ENCODE measurements around the gene RBM26. TPM values are rescaled to one million over a fixed set of nuclear protein-coding genes. Genes with fewer than 3 reads are reported as not detected.

RBM26 gene
- total and polyA plus RNA-seq, 2 of the 4 experiments (the other 2 are of a cell fraction) = 17.6 to 18.1 TPM

GRCh38 chr13:79312340-79312855 lies 93.7 kb downstream of the RBM26 start:
- no peak for TF ChIP-seq POLR2A (IDR thresholded peaks at IDR 0.05; ENCODE audit: low read depth, low read length)
- TF ChIP-seq CHD1 (IDR thresholded peaks at IDR 0.05; ENCODE audit: low read depth, low read length) = no peak
- TF ChIP-seq MXI1 (IDR thresholded peaks at IDR 0.05; ENCODE audit: borderline replicate concordance, low read depth, low read length) = no peak
- TF ChIP-seq RFX5 (IDR thresholded peaks at IDR 0.05; ENCODE audit: low read depth, low read length) = no peak
- TF ChIP-seq MAZ (IDR thresholded peaks at IDR 0.05; ENCODE audit: borderline replicate concordance, low read depth, low read length) = no peak
- no peak for TF ChIP-seq BHLHE40 (IDR thresholded peaks at IDR 0.05; ENCODE audit: low read depth, low read length)
- TF ChIP-seq USF2 (IDR thresholded peaks at IDR 0.05; ENCODE audit: low read depth, low read length) = no peak
- no peak for TF ChIP-seq FOS (IDR thresholded peaks at IDR 0.05; ENCODE audit: low read depth, low read length)
- no peak for TF ChIP-seq CEBPB (IDR thresholded peaks at IDR 0.05; ENCODE audit: low read depth, low read length)
- TF ChIP-seq MAFK (IDR thresholded peaks at IDR 0.05; ENCODE audit: low read depth, low read length) = no peak
- TF ChIP-seq ELK1 (IDR thresholded peaks at IDR 0.05; ENCODE audit: borderline replicate concordance, low read depth, low read length) = no peak
- no peak for TF ChIP-seq SMC3 (IDR thresholded peaks at IDR 0.05; ENCODE audit: low read depth, low read length)
- no peak for TF ChIP-seq NFE2L2 (IDR thresholded peaks at IDR 0.05; ENCODE audit: low read depth, low read length)
- no peak for TF ChIP-seq RAD21 (IDR thresholded peaks at IDR 0.05; ENCODE audit: low read length)
- no peak for TF ChIP-seq CTCF (conservative IDR thresholded peaks at IDR 0.05; ENCODE audit: low read depth, low read length)
- TF ChIP-seq RCOR1 (IDR thresholded peaks at IDR 0.05; ENCODE audit: insufficient replicate concordance, low read length) = no peak

More at GRCh38 chr13:79312340-79312855, 93.7 kb downstream of the RBM26 start:
- Histone ChIP-seq H4K8ac (ENCODE audit: low read depth in 2 of 2, low read length in 2 of 2) (no peak overlapping the region; a peak in 1 of 4 replicates), H3K4ac (ENCODE audit: low read depth, low read length) (no peak overlapping the region), H3K56ac (ENCODE audit: extremely low read depth, insufficient read depth, low read length) (no peak overlapping the region), H3K36me3 (ENCODE audit: control insufficient read depth, insufficient read depth, low read length) (no peaks in the 10 kb centered on the region), H2AK9ac (replicated peaks; ENCODE audit: low read depth, low read length, poor library complexity) (no peak overlapping the region), H4K20me1 (ENCODE audit: insufficient read depth, low read length) (no peaks in the 10 kb centered on the region), H3K9me1 (ENCODE audit: insufficient read depth, low read length) (no peaks in the 10 kb centered on the region), H3K4me3 (ENCODE audit: insufficient read depth, low read depth, low read length) (no peak overlapping the region), H2BK20ac (ENCODE audit: low read depth, low read length) (no peak overlapping the region), H3K9ac (ENCODE audit: low read depth, low read length) (no peak overlapping the region), H3K79me1 (ENCODE audit: low read depth in 1 of 2, low read length in 2 of 2) (no peaks in the 10 kb centered on the region), H4K91ac (ENCODE audit: insufficient read depth, low read depth, low read length) (no peak overlapping the region), H2BK15ac (ENCODE audit: low read depth, low read length) (no peak overlapping the region), H3K27ac (ENCODE audit: insufficient read depth, low read length) (peak overlapping the region; percentile 25; the same call in 1 of the 2 replicates), H3K9me3 (ENCODE audit: control insufficient read depth, insufficient read depth, low read length) (no peaks in the 10 kb centered on the region), H3K18ac (ENCODE audit: low read depth, low read length) (no peak overlapping the region), H2AK5ac (ENCODE audit: low read depth, low read length) (no peak overlapping the region), H3K4me1 (ENCODE audit: control insufficient read depth, insufficient read depth, low read length) (no peaks in the 10 kb centered on the region; the same call in 1 of the 2 replicates), H2BK120ac (ENCODE audit: low read depth, low read length) (no peak overlapping the region), H2BK5ac (ENCODE audit: low read depth, low read length, poor library complexity, severe bottlenecking) (no peak overlapping the region), H3K27me3 (ENCODE audit: control insufficient read depth, insufficient read depth, low read length) (no peaks in the 10 kb centered on the region), H2AFZ (replicated peaks; ENCODE audit: low read length, poor library complexity) (no peak overlapping the region), H3K23ac (ENCODE audit: low read depth, low read length) (no peak overlapping the region), H4K5ac (ENCODE audit: low read depth, low read length) (no peak overlapping the region), H3K4me2 (ENCODE audit: low read depth, low read length) (peak overlapping the region; percentile 10; the same call in 1 of the 2 replicates), H3K14ac (replicated peaks; ENCODE audit: low read depth, low read length) (no peak overlapping the region)
- WGBS, 2 experiments (ENCODE audit: extremely low coverage in 2 of 2, insufficient read length in 1 of 2) = no CpG with 5 or more reads among the region's 2 CpGs
- in situ Hi-C loops (cut with MboI; ENCODE audit: low sequenced_read_pairs) = no loop called here
- CTCF ChIA-PET = no interaction called here
- POLR2A ChIA-PET (ENCODE audit: unreplicated experiment) = no interaction called here
- no peak for ATAC-seq (ENCODE audit: low read depth)
- no peak for DNase-seq
- intact Hi-C loops (cut with micrococcal nuclease) = no loop called here
- dilution Hi-C loops (cut with HindIII; ENCODE audit: low sequenced_read_pairs, unreplicated experiment) = no loop called here
- no TSS peak for BruUV-seq (replicated peaks)

Measured in IMR-90 (cell line).